Right atrium auricular region (tissue), 2 donors: ENCODE measurements around the gene XAB2. TPM values are rescaled to one million over a fixed set of nuclear protein-coding genes. Genes with fewer than 3 reads are reported as not detected.

Experiments used
- DNase-seq: peaks from one replicate; pipeline ENCODE4 v3.0.0-alpha.2; 2019; ENCODE audit warnings: low spot score
- H3K27ac ChIP-seq, 2 donors: fragments of 200-600 bp; sonication (generic); 1 replicate in 1 of 2; 2 replicates in 1 of 2; pipeline ENCODE4 v1.5.1; 2016 to 2019
- H3K27me3 ChIP-seq, 2 donors: fragments of 200-600 bp; sonication (generic); one replicate each; pipeline versions ENCODE4 v1.5.1 to v1.6.0; 2017 to 2019
- H3K36me3 ChIP-seq: fragments of 200-600 bp; sonication (generic); one replicate; pipeline ENCODE4 v1.5.1; 2016
- H3K4me1 ChIP-seq, 2 donors: fragments of 200-600 bp; sonication (generic); one replicate each; pipeline versions ENCODE4 v1.5.1 to v1.6.0; 2017 to 2019
- H3K4me3 ChIP-seq, 2 donors: fragments of 200-600 bp; sonication (generic); 1 replicate in 1 of 2; 2 replicates in 1 of 2; pipeline ENCODE4 v1.5.1; 2017 to 2019; ENCODE audit warnings: mild to moderate bottlenecking in 1 of 2, moderate library complexity in 1 of 2
- H3K9me3 ChIP-seq, 2 donors: fragments of 200-600 bp; sonication (generic); one replicate each; pipeline ENCODE4 v1.5.1; 2019
- CTCF ChIP-seq, 2 donors: fragments of 200-600 bp; sonication (generic); IDR thresholded peaks; one replicate each; pipeline ENCODE4 v1.5.1; 2019; ENCODE audit warnings: antibody characterized with exemption in 2 of 2
- total RNA-seq, 2 donors: library from RNA; depleted of rRNA; stranded (reverse); fragments of >200 nt; gene quantifications; one replicate each; pipeline ENCODE4 v1.1.0, GENCODE V29; 2016

The XAB2 gene
- total RNA-seq, 2 donors from 2014 or later, result 21.5 to 25.9 TPM

DNA sequence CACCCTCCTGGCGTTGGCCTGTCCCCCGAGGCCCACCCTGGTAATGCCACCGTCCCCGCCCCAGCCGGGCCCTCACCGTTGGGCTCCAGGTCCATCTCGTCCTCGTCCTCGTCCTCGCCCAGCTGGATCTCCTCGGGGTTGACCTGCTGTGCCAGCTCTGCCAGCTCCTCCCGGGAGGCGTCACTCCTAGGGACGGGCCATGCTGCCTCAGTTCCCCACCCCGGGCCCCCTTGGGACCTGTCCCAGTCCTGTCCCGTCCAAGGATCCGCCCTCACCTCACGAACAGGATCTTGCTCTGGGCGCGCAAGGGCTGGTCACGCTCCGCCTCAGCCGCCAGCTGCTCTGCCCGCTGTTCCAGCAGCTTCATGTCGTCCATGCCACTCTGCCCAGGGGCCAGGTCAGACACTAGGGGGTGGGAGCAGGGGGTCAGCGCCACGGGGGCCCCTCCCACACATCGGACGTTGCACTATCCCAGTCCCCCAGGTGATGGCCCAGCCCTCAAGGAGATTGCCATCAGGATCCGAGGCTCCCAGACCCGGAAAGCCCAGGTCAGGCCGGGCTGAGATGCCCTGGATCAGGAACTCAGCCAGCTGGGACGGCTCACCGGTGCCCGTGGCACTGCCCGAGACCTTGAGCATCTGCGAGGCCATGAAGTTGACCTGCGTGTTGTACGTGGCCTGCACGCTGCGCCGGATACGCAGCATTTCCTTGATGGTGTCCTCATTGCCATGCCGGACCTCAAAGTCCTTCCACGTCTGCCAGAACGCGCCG, 9.5 kb downstream of the XAB2 start:
- Histone ChIP-seq H3K36me3 (peaks cover 53% of the 10 kb centered on the region), H3K9me3 (no peaks in the 10 kb centered on the region), H3K27me3 (no peaks in the 10 kb centered on the region), H3K27ac (no peak overlapping the region), H3K4me1 (no peaks in the 10 kb centered on the region), H3K4me3 (no peak overlapping the region)
- no peak for DNase-seq
- TF ChIP-seq CTCF (IDR thresholded peaks at IDR 0.05), result no peak

DNA sequence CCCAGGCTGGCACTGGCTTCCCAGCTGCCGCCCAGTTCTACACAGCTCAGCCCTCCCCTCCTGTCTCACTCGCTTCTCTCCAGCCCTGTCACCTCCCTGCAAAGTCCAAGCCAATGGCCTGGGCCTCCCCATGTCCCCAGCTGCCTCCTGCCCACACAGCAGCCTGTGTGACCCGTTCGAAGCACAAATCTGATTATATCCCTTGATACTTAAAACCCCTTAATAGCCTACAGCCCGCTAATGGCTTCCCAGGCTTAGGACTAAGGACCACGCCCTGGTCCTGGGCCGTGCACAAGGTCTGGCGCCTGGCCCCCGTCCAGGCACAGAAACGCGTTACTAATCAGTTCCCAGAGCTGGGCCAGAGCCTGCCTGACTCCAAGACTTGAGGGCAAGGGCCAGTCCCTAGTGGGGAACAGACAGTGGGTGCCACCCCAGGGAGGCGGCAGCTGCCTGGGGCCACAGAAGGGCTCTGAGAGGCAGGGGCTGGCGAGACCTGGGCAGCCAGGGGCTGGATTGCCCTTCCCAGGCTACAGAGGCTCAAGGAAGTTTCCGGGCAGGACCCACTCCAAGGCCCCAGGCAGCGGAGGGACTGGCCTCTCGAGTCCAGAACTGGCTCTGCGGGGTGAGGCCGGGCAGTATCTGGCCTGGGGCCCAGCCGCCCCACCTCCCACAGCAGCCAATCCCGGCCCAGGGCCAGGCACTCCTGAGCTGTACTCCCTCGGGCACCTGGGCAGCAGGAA, 10.4 kb downstream of the XAB2 start:
- no peak for TF ChIP-seq CTCF (IDR thresholded peaks at IDR 0.05)
- Histone ChIP-seq H3K27ac (no peak overlapping the region), H3K27me3 (no peaks in the 10 kb centered on the region), H3K4me3 (no peak overlapping the region), H3K4me1 (no peaks in the 10 kb centered on the region), H3K36me3 (peaks cover 50% of the 10 kb centered on the region), H3K9me3 (no peaks in the 10 kb centered on the region)
- DNase-seq, result no peak

DNA sequence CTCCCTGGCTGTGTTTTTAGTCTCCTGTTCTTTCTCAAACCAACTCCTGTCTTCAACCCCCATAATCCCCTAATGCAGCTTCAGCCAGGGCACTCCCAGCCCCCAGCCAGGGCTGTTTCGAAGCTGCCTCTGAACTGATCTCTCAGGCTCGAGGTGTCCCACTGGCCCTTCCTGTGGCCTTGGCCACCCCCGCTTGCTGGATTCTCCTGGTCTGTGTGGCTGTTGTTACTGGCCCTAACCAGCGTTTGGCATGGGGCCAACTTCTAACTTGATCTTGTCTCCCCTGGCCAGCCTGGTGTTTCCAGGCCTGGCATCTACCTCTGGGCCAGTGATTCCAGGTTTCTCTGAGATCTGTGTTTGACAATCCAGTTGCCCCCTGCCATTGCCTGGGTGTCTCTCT, 11.0 kb downstream of the XAB2 start:
- Histone ChIP-seq H3K9me3 (no peaks in the 10 kb centered on the region), H3K27me3 (no peaks in the 10 kb centered on the region), H3K27ac (no peak overlapping the region), H3K36me3 (peaks cover 44% of the 10 kb centered on the region), H3K4me3 (no peak overlapping the region), H3K4me1 (no peaks in the 10 kb centered on the region)
- TF ChIP-seq CTCF (IDR thresholded peaks at IDR 0.05), result no peak
- no peak for DNase-seq

DNA sequence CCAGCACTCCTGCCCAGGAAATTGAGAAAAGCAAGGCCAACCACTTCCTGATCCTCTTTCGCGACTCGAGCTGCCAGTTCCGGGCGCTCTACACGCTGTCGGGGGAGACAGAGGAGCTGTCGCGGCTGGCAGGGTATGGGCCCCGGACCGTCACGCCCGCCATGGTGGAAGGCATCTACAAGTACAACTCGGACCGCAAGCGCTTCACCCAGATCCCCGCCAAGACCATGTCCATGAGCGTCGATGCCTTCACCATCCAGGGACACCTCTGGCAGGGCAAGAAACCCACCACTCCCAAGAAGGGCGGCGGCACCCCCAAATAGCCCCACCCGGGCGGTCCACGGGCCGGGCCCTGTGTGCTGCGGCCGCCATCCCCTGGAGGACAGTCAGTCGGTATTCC, 11.6 kb downstream of the XAB2 start:
- Histone ChIP-seq H3K27ac (no peak overlapping the region), H3K9me3 (no peaks in the 10 kb centered on the region), H3K4me1 (no peaks in the 10 kb centered on the region), H3K27me3 (no peaks in the 10 kb centered on the region), H3K4me3 (no peak overlapping the region), H3K36me3 (peaks cover 38% of the 10 kb centered on the region)
- TF ChIP-seq CTCF (IDR thresholded peaks at IDR 0.05), result no peak
- no peak for DNase-seq

DNA sequence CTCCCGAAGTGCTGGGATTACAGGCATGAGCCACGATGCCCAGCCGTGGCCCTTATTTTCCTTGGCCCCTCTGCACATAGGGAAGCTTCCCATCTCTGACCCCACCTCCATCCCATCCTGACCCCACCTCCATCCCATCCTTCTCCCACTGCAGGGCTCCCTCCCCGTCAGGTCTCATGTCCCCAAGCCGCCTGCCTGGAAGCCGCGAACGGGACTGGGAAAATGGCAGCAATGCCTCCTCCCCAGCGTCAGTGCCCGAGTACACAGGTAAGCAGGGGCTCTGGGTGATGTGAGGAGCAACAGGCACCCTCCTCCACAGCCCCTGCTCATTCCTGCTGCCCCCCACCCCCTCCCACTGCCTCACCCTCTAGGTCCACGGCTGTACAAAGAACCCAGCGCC, 12.2 kb downstream of the XAB2 start:
- H3K9me3 ChIP-seq, result no peaks in the 10 kb centered on the region
- TF ChIP-seq CTCF (IDR thresholded peaks at IDR 0.05), result no peak
- H3K27me3 ChIP-seq, result no peaks in the 10 kb centered on the region
- no peak overlapping the region for H3K27ac ChIP-seq
- peaks cover 33% of the 10 kb centered on the region for H3K36me3 ChIP-seq
- no peak for DNase-seq
- no peak overlapping the region for H3K4me3 ChIP-seq
- no peaks in the 10 kb centered on the region for H3K4me1 ChIP-seq
